Measurements from ENCODE around the gene CPNE4.

CPNE4 gene

GRCh38 chr3:132017137-132017536 is 17.7 kb downstream of the CPNE4 start:
- H2AFZ ChIP-seq (ENCODE audit: low read length) = no peak overlapping the region
- H3K9ac ChIP-seq (ENCODE audit: low read length) = no peak overlapping the region

GRCh38 chr3:132016061-132017041 is 18.5 kb downstream of the CPNE4 start:
- H3K4me1 ChIP-seq (ENCODE audit: low read length) = no peaks in the 10 kb centered on the region
- no peaks in the 10 kb centered on the region for H3K9me3 ChIP-seq (replicated peaks; ENCODE audit: insufficient read depth, low read length)
- no peaks in the 10 kb centered on the region for H3K27me3 ChIP-seq (replicated peaks; ENCODE audit: insufficient read depth, low read length)
- no peaks in the 10 kb centered on the region for H3F3A ChIP-seq (ENCODE audit: insufficient read depth, low read length)
- H3K9me2 ChIP-seq (replicated peaks; ENCODE audit: insufficient read depth, low read length) = no peaks in the 10 kb centered on the region
- H3K36me3 ChIP-seq (replicated peaks; ENCODE audit: insufficient read depth, low read length) = no peaks in the 10 kb centered on the region
- no peak overlapping the region for H3K27ac ChIP-seq (ENCODE audit: low read length)
- H3K79me2 ChIP-seq (ENCODE audit: low read length) = no peaks in the 10 kb centered on the region
- H3K4me2 ChIP-seq (ENCODE audit: low read depth, low read length) = no peak overlapping the region
- no peak for DNase-seq
- H3K4me3 ChIP-seq (ENCODE audit: low read length) = no peak overlapping the region
- H3K9ac ChIP-seq (ENCODE audit: low read length) = no peak overlapping the region
- TF ChIP-seq CTCF (IDR thresholded peaks at IDR 0.05; ENCODE audit: low read length) (no peak), EZH2phosphoT487 (IDR thresholded peaks at IDR 0.05; ENCODE audit: low read length) (no peak), EZH2 (optimal IDR thresholded peaks at IDR 0.05; ENCODE audit: low read depth, low read length) (no peak)
- H2AFZ ChIP-seq (ENCODE audit: low read length) = no peak overlapping the region
- no peaks in the 10 kb centered on the region for H4K20me1 ChIP-seq (ENCODE audit: insufficient read depth, low read length)

More at GRCh38 chr3:132017137-132017536, 17.7 kb downstream of the CPNE4 start:
- Histone ChIP-seq H3K79me2 (ENCODE audit: low read length) (no peaks in the 10 kb centered on the region), H3K27ac (ENCODE audit: low read length) (no peak overlapping the region), H3K36me3 (replicated peaks; ENCODE audit: insufficient read depth, low read length) (no peaks in the 10 kb centered on the region), H3K4me2 (ENCODE audit: low read depth, low read length) (no peak overlapping the region), H3K4me1 (ENCODE audit: low read length) (no peaks in the 10 kb centered on the region), H3K9me3 (replicated peaks; ENCODE audit: insufficient read depth, low read length) (no peaks in the 10 kb centered on the region), H3F3A (ENCODE audit: insufficient read depth, low read length) (no peaks in the 10 kb centered on the region), H3K9me2 (replicated peaks; ENCODE audit: insufficient read depth, low read length) (no peaks in the 10 kb centered on the region), H3K27me3 (replicated peaks; ENCODE audit: insufficient read depth, low read length) (no peaks in the 10 kb centered on the region), H3K4me3 (ENCODE audit: low read length) (no peak overlapping the region), H4K20me1 (ENCODE audit: insufficient read depth, low read length) (no peaks in the 10 kb centered on the region)
- no peak for DNase-seq
- TF ChIP-seq EZH2 (optimal IDR thresholded peaks at IDR 0.05; ENCODE audit: low read depth, low read length) (no peak), EZH2phosphoT487 (IDR thresholded peaks at IDR 0.05; ENCODE audit: low read length) (no peak), CTCF (IDR thresholded peaks at IDR 0.05; ENCODE audit: low read length) (no peak)

GRCh38 chr3:132014105-132014504 is 20.7 kb downstream of the CPNE4 start:
- Histone ChIP-seq H2AFZ (ENCODE audit: low read length) (no peak overlapping the region), H3K4me3 (ENCODE audit: low read length) (no peak overlapping the region), H3K27me3 (replicated peaks; ENCODE audit: insufficient read depth, low read length) (no peaks in the 10 kb centered on the region), H3F3A (ENCODE audit: insufficient read depth, low read length) (no peaks in the 10 kb centered on the region), H3K9me2 (replicated peaks; ENCODE audit: insufficient read depth, low read length) (no peaks in the 10 kb centered on the region), H3K9ac (ENCODE audit: low read length) (no peak overlapping the region), H3K4me1 (ENCODE audit: low read length) (no peaks in the 10 kb centered on the region), H3K9me3 (replicated peaks; ENCODE audit: insufficient read depth, low read length) (no peaks in the 10 kb centered on the region), H3K36me3 (replicated peaks; ENCODE audit: insufficient read depth, low read length) (no peaks in the 10 kb centered on the region), H4K20me1 (ENCODE audit: insufficient read depth, low read length) (no peaks in the 10 kb centered on the region), H3K79me2 (ENCODE audit: low read length) (no peaks in the 10 kb centered on the region), H3K4me2 (ENCODE audit: low read depth, low read length) (no peak overlapping the region), H3K27ac (ENCODE audit: low read length) (no peak overlapping the region)
- no peak for DNase-seq
- TF ChIP-seq EZH2 (optimal IDR thresholded peaks at IDR 0.05; ENCODE audit: low read depth, low read length) (no peak), EZH2phosphoT487 (IDR thresholded peaks at IDR 0.05; ENCODE audit: low read length) (no peak), CTCF (IDR thresholded peaks at IDR 0.05; ENCODE audit: low read length) (no peak)
